HG03139 (cell line): ENCODE results near the gene PALM.

Source experiments
- ATAC-seq: cut with Tn5 transposase; IDR thresholded peaks from one replicate; pipeline ENCODE4 v1.9.1; 2021; ENCODE audit not compliant: unreplicated experiment

The PALM gene

DNA sequence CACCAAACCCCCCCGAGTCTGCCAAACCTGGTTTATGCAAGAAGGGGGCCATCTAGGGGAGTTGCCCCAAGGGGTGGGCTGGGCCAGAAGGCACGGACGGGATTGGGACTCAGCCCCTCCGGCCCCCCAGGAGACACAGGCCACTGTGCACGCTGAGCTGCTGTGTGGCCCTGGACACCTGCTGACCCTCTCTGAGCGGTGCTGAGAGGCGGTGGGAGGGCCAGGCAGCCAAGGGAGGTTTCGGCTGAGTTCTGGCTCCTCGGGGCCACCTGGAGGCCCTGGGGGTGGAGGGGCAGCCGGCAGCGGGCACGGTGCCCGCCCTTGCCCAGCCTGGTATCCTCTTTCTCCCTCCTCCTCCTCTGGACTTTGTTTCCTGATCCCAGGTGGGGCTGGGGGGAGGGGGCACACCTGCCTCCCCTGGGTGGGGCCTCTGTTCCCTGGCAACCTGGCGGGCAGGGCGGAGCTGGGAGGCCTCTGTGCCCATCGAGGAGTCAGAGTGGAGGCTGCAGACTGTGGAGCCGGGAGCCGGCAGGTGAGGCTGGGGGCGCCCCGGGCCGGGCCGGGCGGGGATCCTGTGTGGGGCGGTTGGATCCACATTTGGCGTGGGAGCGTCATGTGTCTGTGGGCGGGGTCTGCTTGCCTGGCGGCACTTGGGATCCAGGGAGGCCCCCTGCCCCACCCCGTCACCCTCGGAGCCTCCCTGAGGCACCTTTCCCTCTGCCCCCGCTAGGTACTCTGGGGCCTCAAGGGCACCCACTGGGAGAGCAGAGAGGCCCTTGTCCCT lies 42.1 kb downstream of the PALM start, which contains the start of gene MISP:
Gene MISP, plus strand, starts transcription at position 473 of the 784 bp plus-strand sequence. CDS start 5,835 bp downstream, outside the sequence.
- no peak for ATAC-seq

DNA sequence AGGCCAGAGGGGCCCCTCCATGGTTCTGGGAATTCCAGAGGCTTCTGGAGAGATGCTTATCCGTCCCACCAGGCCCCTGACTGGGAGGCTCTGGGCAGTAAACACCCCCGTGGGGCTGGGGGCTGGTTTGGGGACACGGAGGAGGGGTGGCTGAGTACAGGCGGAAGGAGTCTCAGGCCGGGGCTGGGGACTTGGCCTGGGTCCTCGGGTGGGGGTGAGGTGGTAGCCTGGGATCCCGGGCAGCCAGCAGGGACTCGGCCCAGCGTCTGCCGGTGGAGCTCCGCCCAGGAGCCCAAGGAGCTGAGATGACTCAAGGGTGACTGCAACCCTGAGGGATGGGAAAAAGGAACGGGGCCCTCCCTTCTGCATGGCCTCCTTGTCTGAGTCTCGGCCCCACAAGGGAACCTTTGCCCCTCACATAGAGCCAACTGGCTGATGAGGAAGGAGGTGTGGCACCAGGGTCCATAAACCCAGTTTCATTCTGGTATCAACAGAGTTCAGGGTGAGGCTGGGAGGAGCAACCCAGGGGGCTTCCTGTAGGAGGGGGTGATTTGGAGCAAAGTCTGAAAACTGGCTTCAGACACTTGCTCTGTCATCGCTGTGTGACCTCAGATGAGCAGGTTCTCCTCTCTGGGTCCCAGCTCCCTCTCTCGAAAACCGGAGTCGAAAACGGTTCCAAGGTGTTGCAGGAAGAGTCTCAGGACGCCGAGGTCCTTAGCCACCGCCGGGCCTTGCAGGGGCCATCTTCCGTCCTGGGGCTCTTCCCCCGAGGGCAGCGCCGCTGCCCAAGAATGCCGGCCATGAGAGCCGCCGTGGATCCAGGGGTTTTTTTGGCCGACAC lies 43.0 kb downstream of the PALM start:
- no peak for ATAC-seq

GRCh38 chr19:752652-753517 lies 44.1 kb downstream of the PALM start:
- no peak for ATAC-seq

- no peak for ATAC-seq
These were observed 45.8 kb downstream of the PALM start for GRCh38 chr19:754530-754929.

DNA sequence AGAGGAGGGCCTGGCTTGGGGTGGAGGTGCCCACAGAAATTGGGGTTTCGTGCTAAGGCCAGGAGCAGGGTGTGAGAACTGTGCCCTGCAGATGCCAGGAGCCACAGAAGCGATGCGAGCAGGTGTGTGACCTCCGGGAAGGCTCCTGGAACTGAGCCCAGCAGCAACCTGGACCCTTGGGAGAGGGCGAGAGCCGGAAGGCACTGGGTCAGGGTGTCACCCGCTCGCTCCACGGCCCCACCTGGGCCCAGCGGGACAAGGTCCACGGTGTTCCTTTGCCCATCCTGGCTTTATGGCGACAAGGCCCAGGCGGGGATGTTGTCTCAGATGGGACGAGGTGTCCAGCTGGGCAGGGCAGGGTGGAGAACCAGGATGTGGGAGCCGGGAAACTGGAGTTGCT lies 46.3 kb downstream of the PALM start:
- ATAC-seq: no peak

DNA sequence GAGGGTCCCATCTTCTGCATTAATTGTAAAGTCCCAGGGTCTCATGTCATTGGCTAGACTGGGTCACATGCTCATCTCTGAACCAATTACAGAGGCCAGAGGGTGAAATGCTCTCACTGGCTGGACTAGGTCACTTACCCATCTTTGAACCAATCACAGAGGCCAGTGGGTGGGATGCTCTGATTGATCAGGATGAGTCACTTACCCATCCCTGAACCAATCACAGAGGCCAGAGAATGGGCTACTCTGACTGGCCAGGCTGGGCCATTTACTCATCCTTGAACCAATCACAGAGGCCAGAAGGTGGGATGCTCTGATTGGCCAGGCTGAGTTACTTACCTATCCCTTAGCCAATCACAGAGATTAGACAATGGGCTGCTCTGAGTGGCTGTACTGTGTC lies 47.5 kb downstream of the PALM start:
- ATAC-seq: no peak

DNA sequence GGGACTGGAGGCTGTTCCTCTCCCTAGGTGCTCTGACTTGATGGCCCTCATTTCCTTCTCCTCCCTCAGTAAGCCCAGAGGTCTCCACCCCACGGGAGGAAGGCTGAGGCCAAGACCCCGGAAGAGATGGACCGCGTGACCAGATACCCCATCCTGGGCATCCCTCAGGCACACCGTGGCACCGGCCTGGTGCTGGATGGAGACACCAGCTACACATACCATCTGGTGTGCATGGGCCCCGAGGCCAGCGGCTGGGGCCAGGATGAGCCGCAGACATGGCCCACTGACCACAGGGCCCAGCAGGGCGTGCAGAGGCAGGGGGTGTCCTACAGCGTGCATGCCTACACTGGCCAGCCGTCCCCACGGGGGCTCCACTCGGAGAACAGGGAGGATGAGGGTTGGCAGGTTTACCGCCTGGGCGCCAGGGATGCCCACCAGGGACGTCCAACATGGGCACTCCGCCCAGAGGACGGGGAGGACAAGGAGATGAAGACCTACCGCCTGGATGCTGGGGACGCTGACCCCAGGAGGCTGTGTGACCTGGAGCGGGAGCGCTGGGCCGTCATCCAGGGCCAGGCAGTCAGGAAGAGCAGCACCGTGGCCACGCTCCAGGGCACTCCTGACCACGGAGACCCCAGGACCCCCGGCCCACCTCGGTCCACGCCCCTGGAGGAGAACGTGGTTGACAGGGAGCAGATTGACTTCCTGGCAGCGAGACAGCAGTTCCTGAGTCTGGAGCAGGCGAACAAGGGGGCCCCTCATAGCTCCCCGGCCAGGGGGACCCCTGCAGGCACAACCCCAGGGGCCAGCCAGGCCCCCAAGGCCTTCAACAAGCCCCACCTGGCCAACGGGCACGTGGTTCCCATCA lies 48.3 kb downstream of the PALM start:
- ATAC-seq: no peak

DNA sequence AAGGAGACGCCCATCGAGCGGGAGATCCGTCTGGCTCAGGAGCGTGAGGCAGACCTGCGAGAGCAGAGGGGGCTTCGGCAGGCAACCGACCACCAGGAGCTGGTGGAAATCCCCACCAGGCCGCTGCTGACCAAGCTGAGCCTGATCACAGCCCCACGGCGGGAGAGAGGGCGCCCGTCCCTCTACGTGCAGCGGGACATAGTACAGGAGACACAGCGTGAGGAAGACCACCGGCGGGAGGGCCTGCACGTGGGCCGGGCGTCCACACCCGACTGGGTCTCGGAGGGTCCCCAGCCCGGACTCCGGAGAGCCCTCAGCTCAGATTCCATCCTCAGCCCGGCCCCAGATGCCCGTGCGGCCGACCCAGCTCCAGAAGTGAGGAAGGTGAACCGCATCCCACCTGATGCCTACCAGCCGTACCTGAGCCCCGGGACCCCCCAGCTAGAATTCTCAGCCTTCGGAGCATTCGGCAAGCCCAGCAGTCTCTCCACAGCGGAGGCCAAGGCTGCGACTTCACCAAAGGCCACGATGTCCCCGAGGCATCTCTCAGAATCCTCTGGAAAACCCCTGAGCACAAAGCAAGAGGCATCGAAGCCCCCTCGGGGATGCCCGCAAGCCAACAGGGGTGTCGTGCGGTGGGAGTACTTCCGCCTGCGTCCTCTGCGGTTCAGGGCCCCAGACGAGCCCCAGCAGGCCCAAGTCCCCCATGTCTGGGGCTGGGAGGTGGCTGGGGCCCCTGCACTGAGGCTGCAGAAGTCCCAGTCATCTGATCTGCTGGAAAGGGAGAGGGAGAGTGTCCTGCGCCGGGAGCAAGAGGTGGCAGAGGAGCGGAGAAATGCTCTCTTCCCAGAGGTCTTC lies 49.3 kb downstream of the PALM start:
- no peak for ATAC-seq

- no peak for ATAC-seq
These were observed 54.4 kb downstream of the PALM start for GRCh38 chr19:763181-763580.

DNA sequence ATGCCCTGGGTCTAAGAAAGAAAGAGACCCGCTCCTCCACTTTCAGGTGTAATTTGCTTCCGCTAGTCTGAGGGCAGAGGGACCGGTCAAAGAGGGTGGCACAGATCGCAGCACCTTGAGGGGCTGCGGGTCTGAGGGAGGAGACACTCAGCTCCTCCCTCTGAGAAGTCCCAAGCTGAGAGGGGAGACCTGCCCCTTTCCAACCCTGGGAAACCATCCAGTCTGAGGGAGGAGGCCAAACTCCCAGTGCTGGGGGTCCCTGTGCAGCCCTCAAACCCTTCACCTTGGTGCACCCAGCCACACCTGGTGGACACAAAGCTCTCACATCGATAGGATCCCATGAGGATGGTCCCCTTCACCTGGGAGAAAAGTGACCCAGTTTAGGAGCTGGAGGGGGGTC lies 55.1 kb downstream of the PALM start:
- no peak for ATAC-seq

DNA sequence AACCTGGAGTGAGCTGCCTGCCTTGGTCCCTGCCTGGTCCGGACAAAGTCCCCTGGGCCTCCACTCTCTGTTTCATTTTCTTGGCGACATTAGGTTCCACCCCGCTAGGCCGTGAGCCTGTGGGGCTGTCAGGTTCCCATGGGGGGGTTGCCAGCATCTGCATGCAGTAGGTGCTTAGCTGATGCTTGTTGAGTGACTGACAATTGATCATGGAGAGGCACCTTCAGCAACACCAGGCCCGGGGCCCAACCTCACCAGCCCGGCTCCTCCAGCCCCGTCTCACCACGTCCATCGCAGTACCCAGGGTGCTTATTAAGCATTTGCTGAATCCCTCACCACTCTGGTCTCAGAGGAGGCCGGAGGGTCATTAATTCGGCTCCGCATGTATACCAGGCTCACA lies 55.6 kb downstream of the PALM start:
- no peak for ATAC-seq

DNA sequence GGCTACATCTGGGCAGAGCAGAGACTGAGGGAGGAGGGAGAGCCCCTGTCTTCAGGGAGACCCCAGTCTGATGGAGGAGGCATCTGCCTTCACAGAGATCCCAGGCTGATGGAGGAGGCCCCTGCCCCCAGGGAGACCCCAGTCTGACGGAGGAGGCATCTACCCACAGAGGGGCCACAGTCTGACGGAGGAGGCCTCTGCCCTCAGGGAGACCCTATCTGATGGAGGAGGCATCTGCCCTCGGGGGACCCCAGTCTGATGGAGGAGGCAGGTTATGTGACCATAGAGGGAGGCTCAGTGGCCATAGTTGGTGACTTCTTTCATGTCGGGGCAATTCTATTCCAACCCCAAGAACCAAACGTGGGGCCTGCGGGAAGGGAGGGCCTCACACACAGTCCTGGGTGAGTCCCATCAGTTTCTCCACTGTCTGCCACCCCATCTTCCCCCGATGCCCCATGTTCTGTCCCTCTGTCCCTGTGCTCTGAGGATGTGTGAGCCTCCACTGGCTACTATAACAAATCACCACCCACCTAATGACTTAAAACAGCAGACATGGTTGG lies 56.5 kb downstream of the PALM start:
- no peak for ATAC-seq

DNA sequence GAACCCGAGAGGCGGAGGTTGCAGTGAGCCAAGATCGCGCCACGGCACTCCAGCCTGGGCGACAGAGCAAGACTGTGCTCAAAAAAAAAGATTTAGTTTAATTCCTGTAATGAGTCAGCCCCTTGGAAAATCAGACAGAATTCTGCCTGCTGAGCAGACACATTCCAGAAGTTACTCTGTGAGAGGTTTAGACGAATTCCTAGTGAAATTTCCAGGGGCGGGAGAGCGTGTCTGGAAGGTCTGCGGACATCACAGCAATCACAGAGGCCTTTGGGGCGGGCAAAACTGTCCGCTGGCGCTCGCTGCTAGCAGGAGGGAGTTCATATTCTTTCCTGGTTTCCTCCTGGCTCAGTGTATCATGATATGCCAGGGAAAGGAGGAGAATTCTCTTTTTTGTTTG lies 59.7 kb downstream of the PALM start:
- no peak for ATAC-seq

DNA sequence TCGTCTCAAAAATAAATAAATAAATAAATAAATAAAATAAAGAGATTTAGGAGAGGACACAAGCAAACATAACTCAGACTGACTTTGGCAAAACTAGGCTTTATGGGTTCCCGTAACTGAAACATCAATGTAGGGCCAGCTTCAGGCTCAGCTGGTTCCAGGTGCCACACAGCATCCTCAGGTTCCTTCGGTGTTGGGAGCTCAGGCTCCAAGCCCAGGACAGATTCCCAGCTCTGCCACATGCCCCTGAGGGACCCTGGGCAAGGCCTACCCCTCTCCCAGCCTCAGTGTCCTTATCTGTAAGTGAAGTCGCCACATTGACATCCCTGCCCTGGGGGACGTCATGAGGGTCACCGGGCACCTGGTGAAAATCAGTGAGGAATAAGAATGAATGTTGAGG lies 60.9 kb downstream of the PALM start:
- ATAC-seq: no peak

GRCh38 chr19:771332-771785 lies 62.6 kb downstream of the PALM start:
- no peak for ATAC-seq

- no peak for ATAC-seq
These were observed 63.3 kb downstream of the PALM start for GRCh38 chr19:772063-772462.

GRCh38 chr19:772730-773436 lies 64.1 kb downstream of the PALM start:
- ATAC-seq: no peak

DNA sequence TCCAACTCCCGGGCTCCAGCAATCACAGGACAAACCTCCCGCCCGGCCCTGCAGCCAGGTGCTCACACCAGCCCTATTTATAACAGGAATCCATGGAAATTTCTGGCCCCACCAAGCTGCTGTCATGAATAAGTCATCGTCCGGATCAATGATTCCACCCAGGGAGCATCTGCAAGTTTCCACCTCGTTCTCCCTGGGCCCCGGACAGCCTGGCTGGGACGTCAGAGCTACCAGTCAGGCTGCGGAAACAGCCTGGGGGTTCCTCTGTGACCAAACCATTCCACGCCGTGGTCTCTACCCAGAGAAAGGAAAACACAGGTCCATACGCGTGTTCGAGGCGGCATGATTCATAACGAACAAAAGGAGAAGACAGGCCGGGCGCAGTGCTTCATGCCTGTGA lies 67.8 kb downstream of the PALM start:
- ATAC-seq: no peak
